ENCODE measurements around the gene CACNA2D4.

CACNA2D4 gene

DNA sequence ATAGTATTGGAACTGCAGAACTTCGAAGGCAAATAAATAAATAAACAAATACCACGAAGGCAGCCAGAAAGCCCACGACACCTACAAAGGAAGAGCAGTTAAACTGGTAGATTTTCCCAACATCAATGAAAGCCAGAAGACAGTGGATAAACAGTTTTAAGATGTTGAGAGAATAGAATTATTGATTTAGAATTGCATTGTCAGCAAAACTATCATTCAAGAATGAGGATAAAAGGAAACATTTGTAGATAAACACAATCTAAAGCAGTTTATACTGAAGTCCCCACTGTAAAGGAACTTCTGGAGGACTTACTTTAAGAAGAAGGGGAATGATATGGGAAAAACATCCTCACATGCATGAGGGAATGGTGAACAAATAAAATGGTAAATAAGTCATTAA lies 29.5 kb downstream of the CACNA2D4 start:
- H3K27me3 ChIP-seq (ENCODE audit: control insufficient read depth in 5 of 5, insufficient read depth in 4 of 5, low read length in 5 of 5): peaks cover 0 to 3% (median 0%) of the 10 kb centered on the region in 5 donors
- H3K36me3 ChIP-seq (ENCODE audit: control insufficient read depth in 5 of 5, insufficient read depth in 5 of 5, low read length in 5 of 5): no peaks in the 10 kb centered on the region
- H3K4me3 ChIP-seq (ENCODE audit: low read depth in 1 of 5, low read length in 5 of 5): no peak overlapping the region
- H3K9ac ChIP-seq (ENCODE audit: low read length in 5 of 5): no peak overlapping the region
- peaks cover 5 to 12% (median 11%) of the 10 kb centered on the region in 5 donors for H3K9me3 ChIP-seq (ENCODE audit: control insufficient read depth in 5 of 5, low read length in 5 of 5)
- no peaks in the 10 kb centered on the region for H3K4me1 ChIP-seq (ENCODE audit: control insufficient read depth in 5 of 5, insufficient read depth in 5 of 5, low read length in 5 of 5)
- H3K27ac ChIP-seq (ENCODE audit: low read depth, low read length): no peak overlapping the region

DNA sequence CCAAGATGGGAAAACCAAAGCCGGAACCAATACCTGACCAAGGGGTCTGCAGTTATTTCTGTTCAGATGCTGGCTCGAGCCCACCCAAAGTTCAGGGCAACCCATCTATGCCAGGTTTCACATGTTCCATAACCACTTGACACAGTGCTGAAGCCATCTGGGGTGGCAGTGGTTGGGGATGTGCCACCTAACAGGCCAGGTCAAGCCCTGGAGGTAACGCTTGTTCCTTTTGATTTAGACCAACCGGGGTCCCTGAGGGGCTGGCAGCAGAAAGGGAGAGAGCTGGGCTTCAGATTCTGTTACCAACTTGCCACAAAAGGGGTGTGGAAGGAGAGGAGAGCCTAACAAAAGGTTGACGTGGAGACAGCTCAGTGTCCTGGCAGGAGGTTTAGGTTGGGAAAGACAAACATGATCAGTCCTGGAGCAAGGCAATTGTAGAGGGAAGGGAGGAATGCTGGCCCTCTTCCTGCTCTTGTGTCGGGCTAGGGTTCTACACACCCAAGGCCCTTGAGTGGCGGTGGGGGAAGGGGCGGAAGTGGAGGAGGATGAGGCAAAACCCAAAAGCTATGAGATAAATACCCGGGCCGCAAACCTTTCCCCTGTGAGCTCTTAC lies 31.9 kb downstream of the CACNA2D4 start:
- Histone ChIP-seq H3K4me3 (ENCODE audit: low read depth in 1 of 5, low read length in 5 of 5) (no peak overlapping the region), H3K27me3 (ENCODE audit: control insufficient read depth in 5 of 5, insufficient read depth in 4 of 5, low read length in 5 of 5) (peaks cover 0 to 3% (median 0%) of the 10 kb centered on the region in 5 donors), H3K9me3 (ENCODE audit: control insufficient read depth in 5 of 5, low read length in 5 of 5) (peaks cover 0 to 9% (median 4%) of the 10 kb centered on the region in 5 donors), H3K27ac (ENCODE audit: low read depth, low read length) (no peak overlapping the region), H3K9ac (ENCODE audit: low read length in 5 of 5) (no peak overlapping the region), H3K4me1 (ENCODE audit: control insufficient read depth in 5 of 5, insufficient read depth in 5 of 5, low read length in 5 of 5) (no peaks in the 10 kb centered on the region), H3K36me3 (ENCODE audit: control insufficient read depth in 5 of 5, insufficient read depth in 5 of 5, low read length in 5 of 5) (no peaks in the 10 kb centered on the region)

DNA sequence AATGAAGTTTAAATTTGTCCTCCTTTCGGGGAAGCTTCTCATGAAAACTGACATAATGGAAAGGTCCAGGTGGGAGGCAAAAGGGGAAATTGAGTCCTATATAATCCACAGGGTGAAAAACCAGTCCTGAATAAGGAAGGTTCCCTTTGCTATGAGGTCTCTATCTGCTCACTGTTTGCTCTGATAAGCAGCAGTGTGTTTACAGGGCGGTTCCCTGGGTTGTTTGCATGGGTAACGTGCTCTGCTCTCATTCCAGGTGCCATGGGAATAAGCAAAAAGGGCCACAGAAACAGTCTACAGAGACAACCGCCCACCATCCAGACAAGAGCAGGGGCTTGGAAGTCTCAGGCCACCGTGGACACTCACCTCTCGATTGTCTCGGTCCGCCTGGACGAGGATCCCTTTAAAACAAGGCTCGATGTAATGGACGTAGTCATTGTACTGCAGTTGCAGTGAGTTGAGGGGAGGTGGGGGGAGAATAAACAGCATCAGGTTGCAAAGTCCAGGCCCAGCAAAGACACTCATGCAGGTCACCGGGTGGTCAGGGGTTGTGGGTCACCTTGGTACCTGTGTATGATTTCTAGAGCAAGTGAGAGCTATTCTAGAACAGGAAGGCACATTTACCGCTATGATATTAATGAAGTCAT lies 32.7 kb downstream of the CACNA2D4 start:
- Histone ChIP-seq H3K4me3 (ENCODE audit: low read depth in 1 of 5, low read length in 5 of 5) (no peak overlapping the region), H3K9me3 (ENCODE audit: control insufficient read depth in 5 of 5, low read length in 5 of 5) (peaks cover 0 to 3% (median 0%) of the 10 kb centered on the region in 5 donors), H3K27ac (ENCODE audit: low read depth, low read length) (no peak overlapping the region), H3K9ac (ENCODE audit: low read length in 5 of 5) (no peak overlapping the region), H3K36me3 (ENCODE audit: control insufficient read depth in 5 of 5, insufficient read depth in 5 of 5, low read length in 5 of 5) (no peaks in the 10 kb centered on the region), H3K27me3 (ENCODE audit: control insufficient read depth in 5 of 5, insufficient read depth in 4 of 5, low read length in 5 of 5) (peaks cover 0 to 3% (median 0%) of the 10 kb centered on the region in 5 donors), H3K4me1 (ENCODE audit: control insufficient read depth in 5 of 5, insufficient read depth in 5 of 5, low read length in 5 of 5) (no peaks in the 10 kb centered on the region)

DNA sequence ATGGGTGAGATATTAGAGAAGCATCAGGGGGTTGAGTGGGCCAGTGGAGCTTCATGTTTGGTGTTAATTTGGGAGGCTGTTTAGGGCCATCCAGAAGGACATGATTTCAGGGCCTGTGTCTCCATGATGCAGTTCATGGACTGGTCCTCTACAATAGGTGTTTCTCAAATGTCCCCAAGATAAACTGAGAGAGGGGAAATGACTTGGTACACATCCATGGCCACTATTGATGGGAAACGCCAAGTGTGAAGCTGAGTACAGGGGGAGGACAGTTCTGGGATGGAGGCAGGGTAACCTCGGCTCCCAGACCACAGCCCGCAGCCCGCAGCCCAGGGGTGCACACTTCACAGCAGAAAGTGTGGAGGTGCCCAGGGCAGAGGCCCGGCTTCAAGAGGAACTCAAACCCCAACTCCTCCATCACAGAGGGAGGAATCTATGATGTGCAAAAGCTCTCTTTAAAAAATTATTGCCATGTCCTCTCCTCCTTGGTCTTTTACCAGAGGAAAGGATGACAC lies 33.3 kb downstream of the CACNA2D4 start:
- Histone ChIP-seq H3K27me3 (ENCODE audit: control insufficient read depth in 5 of 5, insufficient read depth in 4 of 5, low read length in 5 of 5) (peaks cover 0 to 3% (median 0%) of the 10 kb centered on the region in 5 donors), H3K36me3 (ENCODE audit: control insufficient read depth in 5 of 5, insufficient read depth in 5 of 5, low read length in 5 of 5) (no peaks in the 10 kb centered on the region), H3K4me3 (ENCODE audit: low read depth in 1 of 5, low read length in 5 of 5) (no peak overlapping the region), H3K4me1 (ENCODE audit: control insufficient read depth in 5 of 5, insufficient read depth in 5 of 5, low read length in 5 of 5) (no peaks in the 10 kb centered on the region), H3K27ac (ENCODE audit: low read depth, low read length) (no peak overlapping the region), H3K9me3 (ENCODE audit: control insufficient read depth in 5 of 5, low read length in 5 of 5) (no peaks in the 10 kb centered on the region), H3K9ac (ENCODE audit: low read length in 5 of 5) (no peak overlapping the region)

DNA sequence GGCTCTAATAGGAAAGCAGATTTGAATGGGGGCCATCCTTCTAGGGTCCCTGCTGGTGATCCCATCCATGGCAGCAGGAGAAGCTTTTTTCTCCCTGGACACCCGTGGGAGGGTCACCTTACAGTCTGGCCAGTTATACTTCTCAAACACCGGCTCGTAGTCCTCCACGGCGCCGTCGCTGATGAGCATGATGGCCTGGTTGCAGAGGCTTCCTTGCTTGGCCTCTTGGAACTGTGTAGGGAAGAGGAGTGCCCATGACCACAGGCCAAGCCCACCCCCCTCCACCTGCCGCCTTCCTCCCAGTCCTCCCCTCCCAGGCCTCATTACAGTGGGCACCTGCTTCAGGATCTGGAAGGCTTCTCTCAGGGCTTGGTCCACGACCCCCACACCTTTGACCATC lies 33.8 kb downstream of the CACNA2D4 start:
- H3K27ac ChIP-seq (ENCODE audit: low read depth, low read length): no peak overlapping the region
- H3K9ac ChIP-seq (ENCODE audit: low read length in 5 of 5): no peak overlapping the region
- H3K4me3 ChIP-seq (ENCODE audit: low read depth in 1 of 5, low read length in 5 of 5): no peak overlapping the region
- no peaks in the 10 kb centered on the region for H3K9me3 ChIP-seq (ENCODE audit: control insufficient read depth in 5 of 5, low read length in 5 of 5)
- H3K36me3 ChIP-seq (ENCODE audit: control insufficient read depth in 5 of 5, insufficient read depth in 5 of 5, low read length in 5 of 5): no peaks in the 10 kb centered on the region
- peaks cover 0 to 4% (median 0%) of the 10 kb centered on the region in 5 donors for H3K27me3 ChIP-seq (ENCODE audit: control insufficient read depth in 5 of 5, insufficient read depth in 4 of 5, low read length in 5 of 5)
- H3K4me1 ChIP-seq (ENCODE audit: control insufficient read depth in 5 of 5, insufficient read depth in 5 of 5, low read length in 5 of 5): no peaks in the 10 kb centered on the region

DNA sequence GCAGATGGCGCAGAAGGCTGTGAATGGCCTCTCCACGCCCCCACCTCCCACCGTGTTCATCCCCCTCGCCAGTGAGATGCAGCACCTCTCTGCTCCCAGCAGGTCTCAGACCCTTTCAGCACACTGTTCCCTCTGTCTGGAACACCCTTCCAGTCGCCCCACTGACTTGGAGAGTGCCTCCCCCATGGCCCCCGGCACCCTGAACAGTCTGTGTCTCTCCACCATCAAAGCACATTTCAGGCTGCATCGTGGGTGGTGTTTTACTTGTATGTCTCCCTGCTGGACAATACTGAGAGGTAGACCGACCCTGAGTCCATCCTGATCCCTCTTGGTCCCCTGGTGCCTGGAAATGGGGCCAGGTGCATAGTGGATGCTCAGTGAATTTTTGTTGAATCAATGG lies 34.9 kb downstream of the CACNA2D4 start:
- no peaks in the 10 kb centered on the region for H3K4me1 ChIP-seq (ENCODE audit: control insufficient read depth in 5 of 5, insufficient read depth in 5 of 5, low read length in 5 of 5)
- H3K27ac ChIP-seq (ENCODE audit: low read depth, low read length): no peak overlapping the region
- H3K36me3 ChIP-seq (ENCODE audit: control insufficient read depth in 5 of 5, insufficient read depth in 5 of 5, low read length in 5 of 5): no peaks in the 10 kb centered on the region
- no peaks in the 10 kb centered on the region for H3K9me3 ChIP-seq (ENCODE audit: control insufficient read depth in 5 of 5, low read length in 5 of 5)
- peaks cover 0 to 5% (median 0%) of the 10 kb centered on the region in 5 donors for H3K27me3 ChIP-seq (ENCODE audit: control insufficient read depth in 5 of 5, insufficient read depth in 4 of 5, low read length in 5 of 5)
- no peak overlapping the region for H3K9ac ChIP-seq (ENCODE audit: low read length in 5 of 5)
- H3K4me3 ChIP-seq (ENCODE audit: low read depth in 1 of 5, low read length in 5 of 5): no peak overlapping the region

DNA sequence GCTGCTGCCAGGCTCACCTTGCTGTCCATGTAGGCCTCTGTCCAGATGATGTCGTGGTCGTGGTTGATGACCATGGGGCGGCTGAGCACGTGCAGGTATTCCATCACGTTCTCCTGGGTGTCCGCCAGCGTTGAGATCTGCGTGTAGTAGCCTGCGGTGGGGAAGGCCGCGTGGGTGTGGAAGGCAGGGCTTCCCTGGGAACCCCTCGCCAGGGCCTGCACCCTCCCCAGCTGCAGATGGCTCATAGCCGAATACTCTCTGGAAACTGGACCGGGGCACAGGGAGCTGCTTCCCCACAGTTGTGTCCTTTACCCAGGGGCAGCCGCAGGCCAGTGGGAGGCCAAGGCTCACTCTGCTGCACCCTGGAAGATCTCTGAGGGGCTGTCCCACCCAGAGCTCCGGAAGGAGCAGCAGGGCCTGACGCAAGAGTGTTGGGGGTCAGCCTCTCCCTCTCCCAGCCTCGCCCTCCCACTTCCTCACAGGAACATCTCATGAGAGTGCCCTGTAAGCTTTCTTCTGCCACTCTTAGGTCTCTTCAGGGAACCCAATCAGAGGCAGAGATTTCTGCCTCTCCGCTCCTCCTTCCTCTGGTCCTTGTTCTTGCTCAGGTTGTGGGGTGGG lies 35.5 kb downstream of the CACNA2D4 start:
- no peak overlapping the region for H3K27ac ChIP-seq (ENCODE audit: low read depth, low read length)
- no peak overlapping the region for H3K4me3 ChIP-seq (ENCODE audit: low read depth in 1 of 5, low read length in 5 of 5)

DNA sequence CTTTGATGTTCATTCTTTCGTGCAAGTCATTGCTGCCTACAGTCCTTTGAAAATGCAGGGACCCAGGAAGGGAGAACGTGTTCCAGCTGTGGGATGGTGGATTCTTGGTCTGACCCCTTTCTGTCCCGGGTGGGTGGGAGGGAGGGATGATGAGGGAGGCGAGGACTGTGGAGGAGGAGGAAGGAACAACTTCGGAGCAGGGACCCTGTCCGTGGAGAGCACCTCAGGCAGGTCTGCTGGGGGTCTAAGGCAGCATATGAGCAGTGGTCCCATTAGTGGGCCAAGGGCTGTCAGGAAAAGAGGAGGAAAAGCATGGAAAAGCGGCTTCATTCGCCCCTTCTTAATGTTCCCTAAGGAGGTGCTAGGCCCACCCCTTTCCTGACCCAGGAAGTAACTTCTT lies 36.0 kb downstream of the CACNA2D4 start:
- H3K4me1 ChIP-seq (ENCODE audit: control insufficient read depth in 5 of 5, insufficient read depth in 5 of 5, low read length in 5 of 5): no peaks in the 10 kb centered on the region
- no peak overlapping the region for H3K4me3 ChIP-seq (ENCODE audit: low read depth in 1 of 5, low read length in 5 of 5)
- peaks cover 0 to 7% (median 0%) of the 10 kb centered on the region in 5 donors for H3K27me3 ChIP-seq (ENCODE audit: control insufficient read depth in 5 of 5, insufficient read depth in 4 of 5, low read length in 5 of 5)
- no peak overlapping the region for H3K27ac ChIP-seq (ENCODE audit: low read depth, low read length)
- H3K9me3 ChIP-seq (ENCODE audit: control insufficient read depth in 5 of 5, low read length in 5 of 5): no peaks in the 10 kb centered on the region
- no peaks in the 10 kb centered on the region for H3K36me3 ChIP-seq (ENCODE audit: control insufficient read depth in 5 of 5, insufficient read depth in 5 of 5, low read length in 5 of 5)
- no peak overlapping the region for H3K9ac ChIP-seq (ENCODE audit: low read length in 5 of 5)

More for the DNA sequence above, 35.5 kb downstream of the CACNA2D4 start:
- H3K4me1 ChIP-seq (ENCODE audit: control insufficient read depth in 5 of 5, insufficient read depth in 5 of 5, low read length in 5 of 5): no peaks in the 10 kb centered on the region
- H3K9me3 ChIP-seq (ENCODE audit: control insufficient read depth in 5 of 5, low read length in 5 of 5): no peaks in the 10 kb centered on the region
- H3K36me3 ChIP-seq (ENCODE audit: control insufficient read depth in 5 of 5, insufficient read depth in 5 of 5, low read length in 5 of 5): no peaks in the 10 kb centered on the region
- peaks cover 0 to 5% (median 0%) of the 10 kb centered on the region in 5 donors for H3K27me3 ChIP-seq (ENCODE audit: control insufficient read depth in 5 of 5, insufficient read depth in 4 of 5, low read length in 5 of 5)
- no peak overlapping the region for H3K9ac ChIP-seq (ENCODE audit: low read length in 5 of 5)

DNA sequence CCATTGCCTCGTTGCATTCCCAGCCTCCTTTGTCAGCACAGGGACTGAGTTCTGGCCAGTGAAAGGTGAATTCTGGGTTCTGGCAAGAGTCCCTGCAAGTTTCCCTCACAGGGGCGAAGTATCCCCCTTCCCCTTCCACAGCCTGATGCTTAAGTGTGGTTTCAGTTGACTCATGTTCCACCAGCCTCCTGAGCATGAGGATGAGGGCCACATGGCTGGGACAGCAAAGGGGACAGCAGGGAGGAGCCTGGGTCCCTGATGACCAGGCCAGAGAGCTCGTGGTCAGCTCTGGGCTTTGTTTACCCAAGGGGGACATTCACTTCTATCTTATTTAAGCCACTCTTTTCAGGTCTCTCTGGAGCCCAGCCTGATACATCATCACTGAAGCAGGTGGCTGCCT lies 36.5 kb downstream of the CACNA2D4 start:
- no peak overlapping the region for H3K4me3 ChIP-seq (ENCODE audit: low read depth in 1 of 5, low read length in 5 of 5)
- no peaks in the 10 kb centered on the region for H3K4me1 ChIP-seq (ENCODE audit: control insufficient read depth in 5 of 5, insufficient read depth in 5 of 5, low read length in 5 of 5)
- peaks cover 0 to 10% (median 0%) of the 10 kb centered on the region in 5 donors for H3K27me3 ChIP-seq (ENCODE audit: control insufficient read depth in 5 of 5, insufficient read depth in 4 of 5, low read length in 5 of 5)
- H3K9ac ChIP-seq (ENCODE audit: low read length in 5 of 5): no peak overlapping the region
- H3K36me3 ChIP-seq (ENCODE audit: control insufficient read depth in 5 of 5, insufficient read depth in 5 of 5, low read length in 5 of 5): no peaks in the 10 kb centered on the region
- no peak overlapping the region for H3K27ac ChIP-seq (ENCODE audit: low read depth, low read length)
- H3K9me3 ChIP-seq (ENCODE audit: control insufficient read depth in 5 of 5, low read length in 5 of 5): no peaks in the 10 kb centered on the region

DNA sequence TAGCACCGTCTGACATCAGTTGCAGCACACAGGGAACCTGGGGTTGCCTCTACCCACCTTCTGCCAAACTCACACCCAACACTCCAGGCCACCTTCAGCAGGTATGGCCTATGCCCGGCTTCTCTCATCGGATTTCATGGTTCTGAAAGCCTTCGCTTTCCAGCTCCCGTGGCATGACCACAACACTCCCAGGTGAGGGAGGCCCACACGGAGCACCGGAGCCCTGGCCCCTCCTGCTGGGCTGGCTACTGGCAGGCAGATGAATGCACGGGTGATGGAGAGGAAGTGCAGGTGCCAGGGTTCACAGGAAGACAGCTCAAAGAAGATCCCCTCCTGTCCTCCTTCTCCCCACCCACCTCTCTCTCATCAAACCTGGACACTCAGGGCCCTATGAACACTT lies 37.2 kb downstream of the CACNA2D4 start:
- Histone ChIP-seq H3K9me3 (ENCODE audit: control insufficient read depth in 5 of 5, low read length in 5 of 5) (no peaks in the 10 kb centered on the region), H3K27ac (ENCODE audit: low read depth, low read length) (no peak overlapping the region), H3K36me3 (ENCODE audit: control insufficient read depth in 5 of 5, insufficient read depth in 5 of 5, low read length in 5 of 5) (no peaks in the 10 kb centered on the region), H3K4me1 (ENCODE audit: control insufficient read depth in 5 of 5, insufficient read depth in 5 of 5, low read length in 5 of 5) (no peaks in the 10 kb centered on the region), H3K9ac (ENCODE audit: low read length in 5 of 5) (no peak overlapping the region), H3K27me3 (ENCODE audit: control insufficient read depth in 5 of 5, insufficient read depth in 4 of 5, low read length in 5 of 5) (peaks cover 0 to 10% (median 0%) of the 10 kb centered on the region in 5 donors), H3K4me3 (ENCODE audit: low read depth in 1 of 5, low read length in 5 of 5) (no peak overlapping the region)
